DOHH2 (cell line): ENCODE data around the gene CPXM2.

ENCODE experiments used
- H3F3A ChIP-seq: fragments of 200-600 bp; sonication (generic), shearing (Covaris generic); 2 replicates; pipeline ENCODE4 v1.6.0; 2016; ENCODE audit warnings: antibody characterized with exemption, mild to moderate bottlenecking; ENCODE audit not compliant: control insufficient read depth, insufficient read depth
- H3K27ac ChIP-seq: fragments of 200-600 bp; sonication (generic); 2 replicates; pipeline ENCODE4 v1.5.1; 2014; ENCODE audit warnings: low read depth, mild to moderate bottlenecking, low read length, moderate library complexity
- H3K27me3 ChIP-seq: fragments of 200-600 bp; sonication (generic); 2 replicates; pipeline ENCODE4 v1.6.1; 2014; ENCODE audit warnings: mild to moderate bottlenecking, low read length, mixed read lengths; ENCODE audit not compliant: control insufficient read depth
- H3K36me3 ChIP-seq: fragments of 200-600 bp; sonication (generic); 2 replicates; pipeline ENCODE4 v1.6.1; 2014; ENCODE audit warnings: mild to moderate bottlenecking, low read length, moderate library complexity, mixed read lengths; ENCODE audit not compliant: control insufficient read depth
- H3K4me1 ChIP-seq: fragments of 200-600 bp; sonication (generic); 2 replicates; pipeline ENCODE4 v1.6.1; 2014; ENCODE audit warnings: mild to moderate bottlenecking, low read length, mixed read lengths; ENCODE audit not compliant: control insufficient read depth
- H3K4me2 ChIP-seq: fragments of 200-600 bp; sonication (generic); 2 replicates; pipeline ENCODE4 v1.6.0; 2014; ENCODE audit warnings: mild to moderate bottlenecking, low read length, moderate library complexity
- H3K4me3 ChIP-seq: fragments of 200-600 bp; sonication (generic); 2 replicates; pipeline ENCODE4 v1.5.1; 2014; ENCODE audit warnings: mild to moderate bottlenecking, low read length, mixed read lengths
- H3K79me2 ChIP-seq: fragments of 200-600 bp; sonication (generic); 2 replicates; pipeline ENCODE4 v1.6.1; 2014; ENCODE audit warnings: mild to moderate bottlenecking, low read length, mixed read lengths; ENCODE audit not compliant: control insufficient read depth
- H3K9me2 ChIP-seq: fragments of 200-600 bp; sonication (generic); replicated peaks from 2 replicates; pipeline ENCODE4 v1.6.1; 2014; ENCODE audit warnings: mild to moderate bottlenecking, low read length, mixed read lengths; ENCODE audit not compliant: control insufficient read depth
- H3K9me3 ChIP-seq: fragments of 200-600 bp; sonication (generic); 2 replicates; pipeline ENCODE4 v1.6.1; 2014; ENCODE audit warnings: antibody characterized with exemption, low read length, mixed read lengths; ENCODE audit not compliant: control insufficient read depth, insufficient read depth
- H4K20me1 ChIP-seq: fragments of 200-600 bp; sonication (generic); 2 replicates; pipeline ENCODE4 v1.6.0; 2014; ENCODE audit warnings: low read depth, mild to moderate bottlenecking, antibody characterized with exemption, low read length, moderate library complexity; ENCODE audit not compliant: control insufficient read depth, insufficient read depth
- CTCF ChIP-seq: fragments of 200-600 bp; sonication (generic); IDR thresholded peaks from one replicate; pipeline ENCODE4 v1.5.1; 2014; ENCODE audit warnings: antibody characterized with exemption, mild to moderate bottlenecking, low read depth, low read length; ENCODE audit not compliant: poor library complexity, severe bottlenecking
- EZH2phosphoT487 ChIP-seq: fragments of 200-600 bp; sonication (generic); IDR thresholded peaks from 2 replicates; pipeline ENCODE4 v1.6.1; 2017; ENCODE audit warnings: borderline replicate concordance, mild to moderate bottlenecking, antibody characterized with exemption, low read length, moderate library complexity, mixed read lengths

The CPXM2 gene

GRCh38 chr10:123922126-123922525 is 30.5 kb upstream of the CPXM2 start:
- Histone ChIP-seq H3K9me2 (no peaks in the 10 kb centered on the region), H3K36me3 (no peaks in the 10 kb centered on the region), H3K4me3 (no peak overlapping the region), H3K4me2 (no peak overlapping the region), H3K4me1 (no peaks in the 10 kb centered on the region), H3K27me3 (peaks cover 21% of the 10 kb centered on the region), H3K79me2 (no peaks in the 10 kb centered on the region), H3K27ac (no peak overlapping the region), H3K9me3 (no peaks in the 10 kb centered on the region), H4K20me1 (no peaks in the 10 kb centered on the region), H3F3A (no peaks in the 10 kb centered on the region)
- TF ChIP-seq CTCF (no peak), EZH2phosphoT487 (no peak)

- peaks cover 17% of the 10 kb centered on the region for H3K27me3 ChIP-seq
- no peaks in the 10 kb centered on the region for H4K20me1 ChIP-seq
- no peak overlapping the region for H3K4me3 ChIP-seq
- H3K79me2 ChIP-seq: no peaks in the 10 kb centered on the region
- no peak overlapping the region for H3K4me2 ChIP-seq
- H3K9me3 ChIP-seq: no peaks in the 10 kb centered on the region
- no peaks in the 10 kb centered on the region for H3F3A ChIP-seq
- no peak overlapping the region for H3K27ac ChIP-seq
- no peaks in the 10 kb centered on the region for H3K9me2 ChIP-seq
- H3K36me3 ChIP-seq: no peaks in the 10 kb centered on the region
- TF ChIP-seq CTCF: no peak
- H3K4me1 ChIP-seq: no peaks in the 10 kb centered on the region
Observed at GRCh38 chr10:123916775-123917174, 25.2 kb upstream of the CPXM2 start.

- no peaks in the 10 kb centered on the region for H3K9me3 ChIP-seq
- no peak overlapping the region for H3K4me2 ChIP-seq
- H3K27me3 ChIP-seq: peaks cover 12% of the 10 kb centered on the region
Observed at GRCh38 chr10:123913688-123914268, 22.2 kb upstream of the CPXM2 start.

More at GRCh38 chr10:123913688-123914268, 22.2 kb upstream of the CPXM2 start:
- Histone ChIP-seq H3K36me3 (no peaks in the 10 kb centered on the region), H3K79me2 (no peaks in the 10 kb centered on the region), H3K9me2 (no peaks in the 10 kb centered on the region), H3K4me3 (no peak overlapping the region), H3F3A (no peaks in the 10 kb centered on the region), H3K27ac (no peak overlapping the region), H4K20me1 (no peaks in the 10 kb centered on the region), H3K4me1 (no peaks in the 10 kb centered on the region)
- TF ChIP-seq EZH2phosphoT487: no peak
- no peak for TF ChIP-seq CTCF
